HG03558 (cell line): Measurements from ENCODE around the gene BLTP2.
"Not testable (repeated sequence)": the region's sequence is repeated elsewhere in the genome, so short reads cannot be mapped to it uniquely, and the experiment has no call there.

Source experiments
- ATAC-seq: cut with Tn5 transposase; IDR thresholded peaks from one replicate; pipeline ENCODE4 v1.9.1; 2021; ENCODE audit warnings: moderate number of reproducible peaks; ENCODE audit not compliant: unreplicated experiment; ENCODE audit errors: extremely low read depth

Gene BLTP2

DNA sequence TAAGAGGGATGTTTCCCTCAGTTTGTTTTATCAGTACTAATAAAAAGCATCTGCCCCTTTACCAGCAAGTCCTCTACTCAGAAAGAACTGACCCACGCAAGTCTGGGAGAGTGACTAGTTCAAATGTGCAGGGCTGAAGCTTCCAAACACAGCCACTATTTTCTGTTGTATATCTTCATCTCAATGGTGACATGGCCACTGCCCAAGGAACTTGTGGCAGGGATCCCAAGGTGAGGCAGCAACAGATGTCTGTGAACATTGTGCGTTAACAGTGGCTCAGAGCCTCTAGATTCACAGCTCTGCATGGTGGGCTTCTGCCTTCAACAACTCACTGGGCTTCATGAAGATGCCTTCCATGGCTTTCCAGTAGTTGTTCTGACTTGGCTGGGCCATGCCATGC, 3.7 kb upstream of the BLTP2 start:
- no peak for ATAC-seq

DNA sequence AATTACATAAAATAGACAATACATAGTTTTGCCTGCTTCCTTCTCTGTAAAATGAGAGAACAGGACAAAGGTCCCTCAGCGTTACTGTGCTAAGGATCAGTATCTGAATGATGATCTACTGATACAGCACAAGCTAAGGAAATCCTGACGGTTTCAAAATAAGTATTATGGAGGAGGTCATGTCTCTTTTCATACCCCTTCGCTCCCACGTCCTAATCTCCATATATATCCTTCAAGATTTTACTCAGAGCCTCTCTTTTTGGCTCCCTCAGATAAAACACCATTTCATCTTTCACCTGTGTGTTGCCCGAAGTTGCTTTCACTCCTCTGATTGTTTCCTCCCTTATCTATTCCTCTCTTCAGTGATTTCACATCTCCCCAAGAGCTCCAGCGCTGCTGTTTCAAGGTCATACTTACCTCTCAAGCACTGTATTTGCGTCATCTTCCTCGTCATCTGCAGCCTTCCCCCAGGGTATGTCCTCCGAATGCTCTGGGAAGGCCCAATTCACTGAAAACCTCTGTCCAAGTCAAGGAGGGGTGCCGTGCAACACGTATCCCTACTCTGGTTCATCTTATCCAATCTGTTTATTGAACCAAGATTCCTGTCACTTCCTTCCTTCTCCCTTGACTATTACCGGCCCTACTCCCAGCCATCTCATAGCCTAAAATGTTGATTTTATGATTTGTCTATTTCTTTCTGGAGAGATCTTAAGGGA, 1.2 kb upstream of the BLTP2 start:
- ATAC-seq: no peak

DNA sequence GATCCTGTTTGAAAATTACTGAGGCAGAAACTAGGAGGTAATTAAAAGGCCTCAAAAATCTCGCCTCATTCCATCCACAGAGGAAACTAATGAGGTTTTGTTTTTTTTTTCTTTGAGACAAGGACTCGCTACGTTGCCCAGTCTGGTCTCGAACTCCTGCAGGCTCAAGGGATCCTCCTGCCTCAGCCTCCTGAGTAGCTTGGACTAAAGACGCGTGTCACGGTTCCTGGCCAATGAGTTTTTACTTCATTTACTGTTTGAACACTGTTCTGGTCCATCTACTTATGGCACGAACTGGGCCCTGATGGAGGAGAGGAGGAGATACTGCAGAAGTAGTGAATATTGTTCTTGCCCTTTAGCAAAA, 600 bp upstream of the BLTP2 start:
- ATAC-seq: no peak

DNA sequence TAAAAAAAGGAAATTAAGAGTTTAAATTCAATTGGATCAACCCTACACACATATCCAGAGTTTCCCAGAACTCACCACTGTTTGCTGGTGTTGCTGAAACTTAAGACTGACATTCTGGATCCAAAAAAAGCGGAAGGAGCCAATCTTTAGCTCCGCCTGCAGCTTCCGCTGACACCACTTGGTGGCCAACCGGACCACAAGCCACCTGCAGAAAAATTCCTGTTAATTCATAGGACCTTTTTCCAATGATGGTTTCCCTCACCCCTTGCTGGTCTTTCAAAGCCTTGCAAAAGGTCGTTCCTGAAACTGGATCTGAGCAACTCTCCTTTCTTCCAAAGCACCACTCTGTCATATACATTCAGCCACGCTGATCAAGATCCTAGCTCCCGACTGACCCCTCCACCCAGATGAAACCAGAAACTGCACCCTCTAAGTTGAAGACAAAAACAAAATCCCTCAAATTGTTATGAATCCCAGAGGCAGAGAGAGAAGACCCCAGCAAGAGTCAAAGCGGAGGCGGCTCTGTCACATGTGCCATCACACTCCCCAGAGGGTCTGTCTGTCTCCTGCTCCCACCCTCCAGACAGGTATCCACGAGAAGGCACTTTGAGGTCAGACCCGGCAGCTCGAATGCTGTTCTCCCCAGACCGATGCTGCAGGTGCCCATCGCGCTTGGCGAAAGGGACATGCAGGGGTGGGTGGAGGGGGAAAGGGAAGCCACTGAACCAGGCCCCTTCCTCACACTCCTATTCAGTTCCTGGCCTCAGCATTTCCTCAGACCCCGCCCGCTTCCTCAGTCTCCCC, 773 bp downstream of the BLTP2 start:
- ATAC-seq: no peak

DNA sequence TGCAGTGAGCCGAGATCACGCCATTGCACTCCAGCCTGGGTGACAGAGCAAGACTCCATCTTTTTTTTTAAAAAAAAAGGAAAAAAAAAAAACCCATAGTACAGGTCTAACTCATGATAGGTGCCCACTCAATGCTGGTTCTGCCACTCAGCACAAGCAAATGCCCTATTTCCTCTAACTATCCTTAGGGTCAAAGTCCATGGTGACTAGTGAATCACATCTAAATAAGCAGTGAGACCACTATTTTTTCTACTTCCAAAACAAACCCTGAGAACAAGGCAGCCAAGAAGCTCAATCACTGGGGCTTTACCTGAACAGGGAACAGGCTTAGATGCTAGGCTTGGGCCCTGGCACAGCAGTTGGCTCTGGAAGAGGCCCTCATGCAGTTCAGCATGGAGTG, 3.4 kb downstream of the BLTP2 start:
- ATAC-seq: no peak

DNA sequence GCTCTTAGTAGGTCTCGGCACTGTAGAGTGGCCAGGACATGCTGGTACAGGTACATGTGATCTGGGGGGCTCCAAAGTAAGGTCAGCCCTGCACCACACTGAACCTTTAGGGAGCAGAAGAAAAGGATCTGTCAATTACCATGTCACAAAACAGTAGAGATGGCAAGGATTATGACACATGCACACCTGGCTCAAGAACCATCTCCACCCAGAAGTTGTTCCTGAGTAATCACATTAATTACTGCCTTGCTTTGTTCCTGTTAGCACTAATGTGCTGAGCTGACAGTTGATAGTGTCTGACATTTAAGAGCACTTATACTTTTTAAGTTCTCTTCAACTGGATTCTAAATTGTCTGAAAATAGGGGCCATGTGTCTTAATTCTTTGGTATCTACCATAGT, 9.5 kb downstream of the BLTP2 start:
- ATAC-seq: no peak

DNA sequence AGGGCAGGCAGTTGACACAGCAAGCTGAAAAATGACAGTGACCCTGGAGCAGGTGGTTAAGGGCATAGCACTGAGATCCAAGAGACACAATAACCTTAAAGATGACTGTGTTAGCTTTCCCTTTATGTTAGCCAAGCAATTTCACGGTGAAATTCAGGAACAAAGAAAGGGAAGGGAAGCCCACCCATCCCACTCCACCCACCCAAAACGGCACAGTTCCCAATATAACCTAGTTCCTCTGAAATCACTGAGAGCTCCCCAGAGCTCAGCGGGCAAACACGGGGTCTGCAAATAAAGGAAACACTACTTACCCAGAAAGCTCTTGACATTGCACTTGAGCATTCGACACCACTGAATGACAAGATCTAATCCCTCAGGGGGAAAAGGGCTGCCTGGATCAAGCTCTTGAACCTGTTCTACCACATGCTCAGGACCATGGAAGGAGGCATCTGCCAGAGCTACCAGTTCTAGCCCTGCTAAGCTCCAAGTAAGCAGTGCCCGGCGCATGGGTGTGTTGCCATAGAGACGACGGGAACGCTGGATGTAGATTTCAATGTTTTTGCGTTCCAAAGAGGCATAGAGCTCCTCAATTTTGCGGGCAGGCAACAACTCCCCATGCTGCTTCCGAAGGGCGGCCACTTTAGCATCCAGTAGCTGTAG, 10.6 kb downstream of the BLTP2 start:
- ATAC-seq: no peak

DNA sequence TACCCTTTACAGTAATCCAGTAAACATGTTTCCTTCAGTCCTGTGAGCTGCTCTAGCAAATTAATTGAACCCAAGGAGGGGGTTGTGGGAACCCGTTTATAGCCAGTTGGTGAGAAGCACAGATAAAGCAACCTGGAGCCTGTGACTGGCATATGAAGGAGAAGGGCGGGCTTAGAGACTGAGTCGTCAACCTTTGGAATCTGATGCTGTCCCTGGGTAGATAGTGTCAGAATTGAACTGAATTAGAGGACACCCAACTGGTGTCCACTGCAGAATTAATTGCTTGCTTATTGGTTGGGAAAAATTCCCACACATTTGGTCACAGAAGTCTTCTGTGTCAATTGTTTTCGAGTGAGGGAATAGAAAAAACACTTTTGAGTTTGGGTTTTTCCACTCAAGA, 18.1 kb downstream of the BLTP2 start:
- ATAC-seq: no peak

DNA sequence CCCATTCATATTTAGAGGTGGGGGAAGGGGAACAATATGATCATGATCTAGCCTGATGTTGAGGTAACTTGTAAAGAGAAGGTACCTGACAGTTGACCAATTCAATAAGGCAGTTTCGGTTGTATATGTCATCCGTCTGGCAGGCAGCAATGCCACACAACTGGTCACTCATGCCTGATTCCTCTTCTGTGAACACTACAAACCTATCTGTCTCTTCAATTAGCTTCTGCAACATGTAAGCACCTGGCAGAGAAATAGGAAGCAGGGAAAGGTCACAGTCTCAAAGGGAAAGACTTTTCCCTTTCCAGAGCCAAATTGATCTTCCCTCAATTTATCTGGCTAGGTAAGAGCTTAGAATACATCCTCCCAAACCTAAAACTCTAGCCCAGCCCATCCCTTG, 20.8 kb downstream of the BLTP2 start:
- ATAC-seq: no peak

DNA sequence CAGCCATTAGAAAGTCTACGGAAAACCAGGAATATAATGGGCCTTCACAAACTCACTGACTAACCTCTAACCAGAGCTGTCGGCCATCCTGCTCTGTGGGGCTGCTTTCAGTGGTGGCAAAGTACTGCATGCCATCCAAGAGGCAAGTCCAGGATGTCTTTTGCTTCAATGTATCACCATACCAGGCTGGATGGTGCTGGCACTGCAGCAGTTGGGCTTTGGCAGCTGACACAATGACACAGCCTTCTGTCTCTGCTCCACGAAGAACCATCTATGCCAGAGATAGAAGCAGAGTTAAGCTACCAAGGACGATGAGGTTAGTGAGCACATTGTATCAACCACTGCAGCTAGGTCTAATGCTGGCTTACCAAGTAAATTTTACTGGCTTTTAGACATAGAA, 21.3 kb downstream of the BLTP2 start:
- no peak for ATAC-seq

DNA sequence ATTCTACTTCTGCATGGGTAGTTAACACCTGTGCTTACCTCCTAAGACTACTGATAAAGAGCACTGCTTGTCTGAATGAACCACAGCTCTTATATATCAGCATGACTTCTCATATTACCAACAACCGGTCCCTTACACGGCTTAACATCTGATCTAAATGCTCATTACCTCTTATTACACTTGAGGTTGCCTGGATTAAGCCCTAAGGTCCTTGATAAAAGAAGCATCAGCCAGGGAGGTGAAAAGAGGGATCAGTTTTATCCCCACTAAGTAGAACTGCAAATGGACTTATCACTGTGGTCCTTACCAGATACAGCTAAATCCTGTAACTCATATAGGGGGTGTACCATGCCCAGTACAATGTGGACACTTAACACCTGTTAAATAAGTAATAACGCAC, 22.8 kb downstream of the BLTP2 start:
- ATAC-seq: no peak

DNA sequence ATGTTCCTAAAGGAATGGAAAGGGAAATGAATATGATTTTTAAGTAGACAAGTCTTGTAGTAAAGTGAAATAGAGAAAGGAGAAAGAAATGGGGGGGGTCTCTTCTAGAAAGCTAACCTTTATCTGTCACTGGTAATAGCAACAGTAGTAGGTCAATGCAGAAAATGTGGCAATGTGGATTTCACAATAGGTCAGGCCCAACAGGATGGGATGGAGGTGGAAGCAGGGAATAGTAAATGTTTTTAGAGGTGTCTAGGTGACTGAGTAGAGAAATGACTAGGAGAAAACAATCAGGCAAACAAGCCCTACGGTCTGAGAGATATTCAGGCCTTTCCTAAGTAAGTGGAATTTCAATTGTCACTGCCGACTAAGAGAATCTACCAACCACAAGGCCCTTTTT, 24.9 kb downstream of the BLTP2 start:
- no peak for ATAC-seq

DNA sequence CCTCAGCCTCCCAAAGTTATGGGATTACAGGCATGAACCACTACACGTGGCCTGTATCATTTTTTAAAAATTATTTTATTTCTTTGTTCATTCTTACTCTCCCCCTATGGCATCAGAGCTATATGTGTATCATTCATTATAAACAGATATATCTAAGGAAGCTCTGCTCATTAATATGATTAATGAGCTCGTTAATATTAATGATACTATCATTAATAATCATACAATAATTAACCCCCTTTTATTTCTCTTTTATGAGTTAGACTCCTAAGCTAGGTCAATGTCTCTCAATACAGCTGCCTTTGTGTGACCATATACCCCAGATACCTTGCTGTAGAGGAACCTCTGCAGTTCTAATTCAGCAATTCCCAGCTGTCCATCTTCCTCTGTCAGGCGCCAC, 26.5 kb downstream of the BLTP2 start:
- ATAC-seq: no peak

DNA sequence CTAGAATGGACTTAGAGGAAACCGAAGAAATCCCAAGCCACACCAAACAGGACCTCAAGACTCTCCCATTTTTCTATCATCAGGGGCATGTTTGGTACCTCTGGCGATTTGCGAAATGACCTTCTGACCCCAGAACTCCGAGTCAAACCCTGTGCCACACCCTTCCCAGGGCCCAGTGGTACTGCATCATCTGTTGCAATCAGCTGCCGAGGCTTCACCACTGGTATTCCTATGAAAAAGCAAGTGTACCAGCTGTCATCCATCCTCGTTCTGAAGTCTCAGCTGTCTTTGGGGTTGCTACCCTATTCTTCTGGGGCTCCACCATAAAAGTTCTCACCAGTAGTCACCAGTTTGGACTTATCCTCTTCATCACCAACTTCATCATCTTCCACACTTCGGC, 28.7 kb downstream of the BLTP2 start:
- ATAC-seq: no peak

DNA sequence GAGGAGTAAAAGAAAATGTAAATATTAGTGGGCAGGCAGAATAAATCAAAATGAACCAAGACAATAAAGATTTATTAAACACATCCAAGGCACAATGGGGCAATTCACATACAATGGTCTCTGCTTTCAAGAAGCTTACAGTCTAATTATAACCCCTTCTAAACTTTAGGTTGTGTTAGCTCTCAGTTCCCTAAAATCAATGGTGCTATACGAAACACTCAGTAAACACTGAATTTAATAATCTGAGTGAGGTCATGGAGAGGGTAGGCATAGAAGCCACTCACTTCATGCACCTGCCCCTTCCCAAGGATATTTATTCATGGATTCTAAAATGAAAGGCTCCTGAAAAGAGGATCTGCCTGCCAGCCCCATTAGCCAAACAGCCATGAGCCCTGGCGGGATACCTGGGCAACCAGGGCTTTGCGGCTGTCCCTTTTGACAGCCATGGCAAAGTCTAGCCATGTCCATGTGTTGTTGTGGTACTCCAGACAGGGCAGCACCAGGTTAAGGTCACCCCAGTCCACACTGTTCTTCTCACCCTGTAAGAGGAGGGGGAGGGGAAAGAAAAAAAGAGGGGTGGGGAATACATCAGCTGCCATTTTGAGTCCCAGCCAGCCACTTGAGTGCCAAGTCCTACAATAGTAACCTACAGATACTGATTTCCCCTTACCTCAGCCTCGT, 29.6 kb downstream of the BLTP2 start:
- ATAC-seq: no peak

DNA sequence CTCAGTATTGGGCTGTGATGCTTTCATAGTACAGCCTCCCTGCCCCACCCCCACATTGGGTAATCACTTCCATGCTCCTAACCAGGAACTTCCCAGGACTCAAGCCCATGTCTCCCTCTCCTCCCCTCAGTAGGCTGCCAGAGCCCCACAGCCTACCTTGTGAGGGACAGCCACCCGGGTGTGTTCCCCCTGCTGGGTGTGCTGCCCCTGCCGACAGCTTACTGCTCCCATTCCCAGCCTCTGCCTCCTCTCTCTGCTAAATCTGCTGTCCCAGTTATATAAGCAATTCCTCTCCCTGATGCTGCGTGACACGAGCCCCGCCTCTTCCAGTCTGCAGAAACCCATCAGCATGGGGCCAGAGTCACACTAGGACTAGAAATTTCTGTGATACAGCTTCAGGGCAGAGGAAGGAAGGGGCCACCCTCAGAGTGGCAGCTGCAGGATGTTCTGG, 31.0 kb downstream of the BLTP2 start, which contains the start of gene RSKR:
Gene RSKR (minus strand): TSS at position 255 of the 451 bp plus-strand sequence. CDS start 24 bp downstream, at position 231.
- ATAC-seq: no peak

DNA sequence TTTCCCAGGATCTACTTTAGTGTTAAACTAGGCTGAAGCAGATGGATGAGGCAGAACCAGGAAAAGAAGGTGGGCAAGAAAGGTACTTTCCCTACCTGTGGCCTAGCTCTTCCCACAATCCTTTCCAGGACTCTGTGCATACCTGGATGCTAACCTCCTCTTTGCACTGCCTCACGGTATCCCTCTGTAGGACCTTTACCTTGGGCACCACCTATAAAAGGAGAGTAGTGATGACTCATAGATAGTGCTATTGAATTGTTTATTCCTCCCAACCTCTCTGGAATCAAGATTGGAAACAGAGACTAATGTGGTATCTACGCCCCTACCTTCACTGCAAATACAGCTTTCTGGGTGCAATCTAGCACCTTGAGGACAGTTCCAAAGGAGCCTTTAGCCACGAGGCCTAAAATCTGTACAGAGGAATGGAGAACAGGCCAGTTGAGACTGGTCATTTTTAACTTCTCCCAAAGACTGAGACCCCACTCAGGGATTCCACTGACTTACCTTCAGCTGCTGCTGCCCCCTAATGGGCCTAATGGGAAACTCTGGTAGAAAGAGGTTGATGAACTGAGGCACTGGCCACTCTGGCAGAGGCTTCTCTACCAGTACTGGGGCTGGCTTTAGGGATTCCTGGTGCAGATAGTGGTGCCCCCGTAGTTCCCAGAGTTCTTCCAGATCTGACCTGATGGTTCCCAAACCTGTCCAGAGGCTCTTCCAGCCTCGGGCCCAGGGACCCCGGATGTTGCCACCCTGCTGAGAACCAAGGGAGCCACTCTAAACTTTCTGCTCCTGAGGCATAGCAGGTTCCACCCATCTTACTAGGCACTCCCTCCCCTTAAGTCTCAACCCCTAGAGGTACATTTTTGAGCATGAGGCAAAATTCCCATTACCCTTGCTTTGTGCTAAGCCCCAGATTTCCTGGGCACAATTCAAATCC, 31.8 kb downstream of the BLTP2 start:
- no peak for ATAC-seq

DNA sequence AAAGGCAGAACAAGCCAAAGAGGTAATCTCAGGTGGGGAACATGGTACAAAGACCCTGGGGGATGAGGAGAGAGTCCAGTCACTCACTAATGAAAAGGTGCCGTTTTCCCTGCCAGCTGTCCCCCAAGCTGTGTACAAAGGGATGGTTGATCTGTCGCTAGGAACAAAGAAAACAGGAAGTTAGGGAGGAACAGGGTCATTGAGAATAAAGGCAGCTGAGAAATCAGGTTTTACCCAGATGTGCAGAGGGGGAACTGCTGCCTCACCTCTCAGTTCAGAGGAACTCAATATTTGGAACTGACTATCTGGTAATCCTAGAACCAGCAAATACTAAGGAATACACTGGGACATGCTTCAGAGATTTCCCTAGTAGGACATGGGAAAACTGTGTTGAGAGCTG, 32.4 kb downstream of the BLTP2 start:
- no peak for ATAC-seq

DNA sequence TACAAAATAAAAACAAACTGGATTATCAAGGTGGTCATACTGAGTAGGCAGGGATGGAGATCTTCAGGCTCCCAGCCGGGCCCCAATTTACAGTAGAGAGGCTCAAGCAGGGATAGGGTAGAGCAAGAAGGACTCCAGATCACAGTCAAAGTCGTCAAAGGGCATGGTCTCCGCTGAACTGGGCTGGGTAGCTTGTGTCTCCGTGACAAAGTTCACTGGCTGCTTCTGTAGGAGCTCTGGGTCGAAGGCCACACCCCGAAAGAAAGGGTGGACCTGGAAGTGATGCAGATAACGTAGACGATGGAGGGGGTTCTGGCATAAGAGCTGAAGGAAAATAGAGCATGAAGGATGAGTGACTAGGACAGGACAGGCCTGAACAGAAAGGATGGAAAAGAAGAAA, 34.6 kb downstream of the BLTP2 start:
- no peak for ATAC-seq

DNA sequence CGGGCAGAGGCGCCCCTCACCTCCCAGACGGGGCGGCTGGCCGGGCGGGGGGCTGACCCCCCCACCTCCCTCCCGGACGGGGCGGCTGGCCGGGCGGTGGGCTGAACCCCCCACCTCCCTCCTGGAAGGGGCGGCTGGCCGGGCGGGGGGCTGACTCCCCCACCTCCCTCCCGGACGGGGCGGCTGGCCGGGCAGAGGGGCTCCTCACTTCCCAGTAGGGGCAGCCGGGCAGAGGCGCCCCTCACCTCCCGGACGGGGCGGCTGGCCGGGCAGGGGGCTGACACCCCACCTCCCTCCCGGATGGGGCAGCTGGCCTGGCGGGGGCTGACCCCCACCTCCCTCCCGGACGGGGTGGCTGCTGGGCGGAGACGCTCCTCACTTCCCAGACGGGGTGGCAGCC, 40.9 kb downstream of the BLTP2 start:
- not testable (repeated sequence) for ATAC-seq
